Adrenal gland (tissue), 5 donors: ENCODE results near the gene KCNH6.

Experiments
- CTCF ChIP-seq, 6 experiments: fragments of 450-650 bp in 4 of 6; fragments of 200-600 bp in 2 of 6; sonication (generic) in 1 of 6; IDR thresholded peaks; 1 replicate in 5 of 6; 2 replicates in 1 of 6; pipeline versions ENCODE4 v1.5.1 to v1.8.0; 2016 to 2021; ENCODE audit warnings: antibody characterized with exemption in 6 of 6, mild to moderate bottlenecking in 2 of 6, moderate library complexity in 1 of 6
- POLR2A ChIP-seq, 2 donors: fragments of 450-650 bp; IDR thresholded peaks; one replicate each; pipeline ENCODE4 v1.6.1; 2017; ENCODE audit warnings: antibody characterized with exemption in 2 of 2, mild to moderate bottlenecking in 2 of 2, moderate library complexity in 1 of 2
- donor health status: DM: no; HTN: no; CAD: no.

GRCh38 chr17:63490858-63491400 lies 32.2 kb upstream of the KCNH6 start:
- TF ChIP-seq POLR2A (IDR thresholded peaks at IDR 0.05): no peak
- no peak for TF ChIP-seq CTCF (IDR thresholded peaks at IDR 0.05)
